IPS-NIHi7 (cell line): ENCODE data around the gene KMO.

Experiments
- DNase-seq: peaks from one replicate; pipeline ENCODE4 v3.0.0; 2012; ENCODE audit warnings: mixed read lengths; ENCODE audit errors: extremely low spot score

The KMO gene

DNA sequence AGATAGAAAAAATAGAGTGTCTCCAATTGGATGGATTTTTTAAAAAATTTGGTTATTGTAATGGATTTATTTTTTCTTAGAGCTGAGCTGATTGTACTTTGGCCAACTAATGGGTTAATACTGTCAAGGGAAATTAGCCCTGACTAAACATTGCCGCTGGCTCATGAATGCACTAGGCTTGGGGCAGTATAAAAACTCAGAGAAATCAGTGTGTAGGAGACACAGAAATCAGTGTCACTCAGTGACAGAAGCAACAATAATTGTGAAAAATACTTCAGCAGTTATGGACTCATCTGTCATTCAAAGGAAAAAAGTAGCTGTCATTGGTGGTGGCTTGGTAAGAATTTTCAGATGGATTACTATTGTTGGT, at the start of gene KMO:
Gene KMO, plus strand, starts transcription at position 217 of the 370 bp plus-strand sequence. Its CDS starts 67 bp downstream, at position 284.
- DNase-seq = no peak

DNA sequence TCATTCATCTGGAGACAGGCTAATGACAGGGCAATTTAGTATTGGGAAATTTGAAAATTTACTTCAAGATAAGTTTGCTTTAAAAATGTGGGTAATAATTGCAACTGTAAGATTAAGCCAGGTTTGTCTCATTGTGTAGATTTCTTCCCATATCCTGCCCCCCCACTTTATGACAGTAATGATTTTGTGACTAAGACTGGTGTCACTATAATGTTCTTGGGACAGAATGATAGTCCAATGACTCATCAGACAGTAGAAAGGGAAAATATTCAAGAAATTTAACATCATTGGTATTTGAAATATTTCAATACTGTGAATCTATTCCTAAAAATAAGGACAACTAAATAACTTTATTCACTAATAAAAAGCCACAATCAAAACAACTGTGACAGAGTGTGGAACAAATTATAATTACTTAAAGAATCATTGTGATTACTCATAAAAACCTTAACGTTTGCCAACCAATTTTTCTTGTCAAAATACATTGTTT, 49.4 kb upstream of the KMO start:
- DNase-seq = no peak

DNA sequence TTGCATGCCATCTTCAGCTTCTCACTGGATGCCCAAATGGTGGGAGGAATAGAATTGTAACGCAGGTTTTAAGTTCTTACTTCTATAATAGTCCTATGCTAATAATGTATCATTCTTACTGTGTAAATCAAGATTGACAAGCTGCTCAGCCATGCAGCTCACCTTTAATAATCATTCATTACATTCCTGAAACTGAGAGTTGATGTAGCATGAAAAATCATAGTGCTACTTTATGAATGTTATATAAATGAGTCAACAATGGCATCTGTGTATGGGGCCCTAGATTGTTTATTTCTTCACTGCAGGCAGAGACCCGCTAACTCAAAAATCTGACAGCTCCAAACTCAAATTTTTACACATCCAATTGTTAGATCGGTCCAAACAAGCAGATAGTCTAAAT, 47.0 kb upstream of the KMO start:
- DNase-seq = no peak

DNA sequence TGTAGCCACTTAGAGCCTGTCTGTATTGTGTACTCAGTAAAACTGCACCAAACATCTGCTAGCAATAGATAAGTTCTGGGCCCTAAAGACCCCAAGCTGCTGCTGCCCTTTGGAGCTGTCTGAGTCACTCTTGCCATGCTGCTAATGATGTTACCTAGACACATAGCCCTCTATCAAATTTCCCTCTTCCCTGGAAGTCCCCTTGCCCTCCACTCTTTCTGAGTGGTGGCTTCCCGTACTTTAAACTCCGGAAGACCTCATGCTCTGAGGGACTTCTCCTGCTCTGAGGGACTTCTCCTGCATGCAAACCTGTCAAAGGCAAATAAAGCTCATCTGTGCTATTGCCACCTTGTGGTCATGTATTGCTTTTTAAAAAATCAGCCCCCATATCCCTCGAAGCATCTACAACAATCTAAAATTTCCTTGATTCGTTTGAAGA, 46.6 kb upstream of the KMO start:
- peak; percentile 41 for DNase-seq

DNA sequence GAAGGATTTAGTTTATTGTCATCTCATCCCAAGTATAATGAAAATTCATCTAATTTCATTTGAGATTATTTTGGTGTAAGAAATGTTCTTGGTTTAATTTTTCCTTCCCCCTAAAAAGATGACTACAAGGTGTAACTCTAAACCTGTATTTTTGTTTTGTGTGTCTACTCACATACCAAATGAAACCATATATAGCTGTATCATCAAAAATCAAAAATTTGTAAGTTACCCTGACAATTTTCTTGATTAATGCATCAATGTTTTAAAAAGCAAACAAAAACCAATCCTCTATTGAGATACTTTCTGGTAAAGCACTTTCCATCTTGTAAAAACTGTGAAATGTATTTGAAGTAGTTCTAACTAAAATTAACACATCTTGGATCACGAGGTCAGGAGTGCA, 43.4 kb upstream of the KMO start:
- no peak for DNase-seq

DNA sequence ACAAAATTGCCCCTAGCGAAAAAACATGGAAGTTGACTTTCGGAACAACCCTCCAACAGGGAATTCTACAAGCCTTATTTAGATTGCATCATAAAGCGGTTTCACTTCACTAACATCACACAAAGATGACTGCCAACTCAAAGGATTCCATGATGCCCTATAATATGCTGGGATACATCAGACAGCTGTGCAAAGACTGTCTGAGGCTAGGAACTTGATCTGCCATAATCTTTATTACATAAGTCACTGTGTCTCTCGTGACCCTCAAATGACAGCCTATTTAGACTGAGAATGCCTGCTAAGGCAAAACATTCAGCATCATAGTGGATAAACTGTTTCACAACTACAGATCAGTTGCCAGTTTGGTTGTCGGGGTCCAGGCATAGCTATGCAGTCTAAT, 36.4 kb upstream of the KMO start:
- DNase-seq = no peak

DNA sequence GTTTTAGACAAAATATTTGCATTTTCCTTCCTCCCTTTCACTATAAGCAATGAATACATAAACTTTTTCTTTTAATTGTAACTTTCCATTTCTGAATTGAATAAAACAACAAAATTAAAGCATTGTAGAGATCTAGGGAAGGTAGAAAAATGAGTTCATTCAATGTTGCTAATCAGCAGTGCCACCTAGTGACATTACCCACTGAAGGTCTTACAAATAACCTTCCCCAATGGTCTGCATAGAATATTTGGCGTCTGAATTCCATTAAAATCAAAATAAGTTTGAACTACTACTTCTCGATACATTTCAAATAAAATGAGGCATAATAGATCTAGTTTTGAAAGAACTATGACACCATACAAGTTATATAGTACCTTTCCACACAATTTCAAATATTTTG, 32.3 kb upstream of the KMO start:
- peak; percentile 18 for DNase-seq

DNA sequence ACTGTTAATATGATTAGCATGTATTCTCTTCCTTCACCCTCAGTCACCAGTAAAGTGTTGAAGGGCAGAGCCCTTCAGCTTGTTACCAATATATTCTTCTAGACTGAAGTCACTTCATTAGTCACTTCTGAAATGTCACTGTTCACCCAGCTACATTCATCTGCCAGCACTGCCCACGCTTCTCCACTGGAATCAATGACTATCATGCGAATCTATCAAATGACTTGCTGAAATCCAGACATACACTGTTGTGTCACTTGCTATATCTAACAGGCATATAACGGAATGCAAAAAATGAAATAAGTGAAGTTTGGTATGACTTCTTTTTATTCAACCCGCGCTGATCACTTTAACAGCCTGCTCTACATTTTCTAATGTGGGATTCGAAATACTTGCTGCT, 28.7 kb upstream of the KMO start:
- DNase-seq = no peak

DNA sequence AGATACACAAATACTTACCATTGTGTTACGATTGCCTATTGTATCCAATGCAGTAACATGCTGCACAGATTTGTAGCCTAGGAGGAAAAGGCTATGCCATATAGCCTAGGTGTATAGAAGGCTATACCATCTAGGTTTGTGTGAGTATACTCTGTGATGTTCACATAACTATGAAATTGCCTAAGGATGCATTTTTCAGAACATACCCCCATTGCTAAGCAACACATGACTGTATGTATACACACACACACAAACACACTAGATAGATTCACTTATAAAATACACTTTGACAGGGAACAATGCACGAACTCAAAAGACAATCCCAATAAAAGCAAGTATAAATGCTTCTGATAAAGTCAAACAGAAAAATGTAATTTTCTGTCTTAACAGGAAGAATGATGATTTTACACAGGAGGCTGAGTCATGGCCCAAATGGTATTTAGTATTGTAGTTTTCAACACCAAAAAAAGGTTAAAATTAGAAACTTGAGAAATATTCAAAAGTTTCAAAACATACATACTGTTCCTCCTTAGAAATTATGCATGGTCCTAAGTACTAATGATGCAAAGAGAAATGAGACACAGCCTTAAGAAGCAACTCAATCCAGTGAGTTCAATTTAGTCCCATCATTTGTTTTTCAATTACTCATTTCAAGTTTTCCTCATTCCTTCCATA, 24.9 kb upstream of the KMO start:
- no peak for DNase-seq

DNA sequence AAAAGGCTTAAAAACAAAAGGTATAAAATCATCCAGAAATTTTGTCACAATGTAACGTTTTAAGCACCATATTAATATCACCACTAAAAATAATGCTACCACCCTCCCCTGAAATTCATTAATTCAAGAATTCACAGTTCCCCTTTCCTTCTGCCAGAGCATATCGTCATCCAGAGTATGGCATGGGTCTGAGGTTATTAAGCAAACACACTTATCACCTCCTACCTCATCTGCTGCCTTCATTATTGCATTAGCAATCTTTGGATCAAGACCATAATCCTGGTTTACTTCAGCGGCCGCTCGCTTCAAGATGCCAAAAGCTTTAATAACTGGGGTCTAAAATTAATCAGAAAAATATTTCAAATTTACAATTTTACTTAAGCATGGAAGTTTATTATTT, 18.8 kb upstream of the KMO start:
- no peak for DNase-seq

DNA sequence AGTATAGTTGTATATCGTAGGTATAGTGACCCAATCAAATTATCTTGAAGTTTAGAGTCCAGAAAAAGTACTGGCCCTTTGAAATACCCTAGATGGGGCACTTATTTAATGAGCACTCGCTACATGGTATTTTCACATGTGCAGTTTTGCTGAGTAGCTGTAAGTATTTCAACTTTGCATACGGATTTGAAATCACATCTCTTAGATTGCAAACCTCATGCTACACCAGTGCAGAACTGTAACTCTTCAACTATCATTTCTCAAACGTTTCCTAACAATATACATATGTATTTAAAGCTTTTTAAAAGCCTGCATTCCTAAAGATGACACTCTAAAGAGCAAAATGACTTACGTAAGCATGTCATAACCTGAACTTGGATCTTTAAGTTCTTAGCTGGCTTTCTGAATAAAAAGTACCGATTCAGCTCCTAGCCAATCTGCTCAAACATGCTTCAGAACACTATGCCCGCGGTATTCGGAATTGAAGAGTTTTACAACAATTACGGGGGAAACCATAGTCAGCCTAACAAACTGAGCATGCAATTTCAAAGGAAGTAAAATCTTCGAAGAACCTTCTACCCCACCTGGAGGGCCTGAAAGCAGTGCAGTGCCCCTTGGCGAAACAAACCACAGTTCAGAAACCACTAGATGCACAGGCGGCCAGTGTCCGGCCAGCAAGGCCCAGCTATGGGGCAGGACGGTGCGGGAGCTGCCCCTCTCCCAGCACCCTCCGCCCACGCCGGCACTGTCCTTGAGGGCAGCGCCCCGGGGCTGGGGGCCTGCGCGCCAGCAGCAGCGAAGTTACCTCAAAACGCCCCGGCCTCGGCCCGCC, 13.5 kb upstream of the KMO start:
- DNase-seq = peak; percentile 34

DNA sequence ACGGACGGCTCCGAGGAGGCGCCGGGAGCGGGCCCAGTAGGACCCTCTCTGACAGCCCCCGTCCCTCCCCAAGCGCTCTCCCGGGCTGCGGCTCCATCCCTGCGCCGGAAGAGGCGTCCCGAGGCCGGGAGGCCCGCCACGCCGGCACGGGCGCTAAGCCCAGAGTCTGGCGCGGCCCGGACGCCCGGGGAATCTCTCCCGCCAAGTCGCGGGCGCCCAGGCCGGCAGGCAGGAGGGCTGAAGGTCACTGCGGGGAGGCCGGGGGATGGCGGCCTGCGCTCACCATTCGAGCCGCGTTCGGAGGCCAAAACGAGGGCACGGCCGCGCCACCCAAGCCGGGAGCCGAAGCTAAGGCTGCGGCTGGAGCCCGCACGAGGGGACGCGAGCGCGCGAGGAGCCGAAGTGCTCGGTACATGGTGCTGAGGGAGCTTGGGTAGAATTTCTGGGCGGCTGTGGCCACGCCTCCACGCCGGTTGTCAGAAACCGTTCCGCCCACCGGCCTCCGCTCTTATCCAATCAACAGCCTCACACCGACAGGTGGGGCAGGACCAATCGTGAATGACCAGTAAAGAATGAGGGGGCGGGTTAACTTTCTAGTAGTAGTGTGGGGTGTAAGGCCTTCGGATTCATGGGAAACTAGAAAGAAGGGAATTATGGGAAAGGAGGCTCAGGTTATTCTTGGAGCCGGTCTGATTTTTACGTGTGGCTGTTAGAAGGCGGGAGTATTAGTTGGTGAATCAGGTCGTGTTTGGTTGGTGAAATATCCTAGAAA, 12.7 kb upstream of the KMO start, which contains the start of gene FH:
Gene FH, minus strand, starts transcription at position 448 of the 772 bp plus-strand sequence. Its CDS starts 33 bp downstream, at position 415.
- DNase-seq = peak; percentile 94

DNA sequence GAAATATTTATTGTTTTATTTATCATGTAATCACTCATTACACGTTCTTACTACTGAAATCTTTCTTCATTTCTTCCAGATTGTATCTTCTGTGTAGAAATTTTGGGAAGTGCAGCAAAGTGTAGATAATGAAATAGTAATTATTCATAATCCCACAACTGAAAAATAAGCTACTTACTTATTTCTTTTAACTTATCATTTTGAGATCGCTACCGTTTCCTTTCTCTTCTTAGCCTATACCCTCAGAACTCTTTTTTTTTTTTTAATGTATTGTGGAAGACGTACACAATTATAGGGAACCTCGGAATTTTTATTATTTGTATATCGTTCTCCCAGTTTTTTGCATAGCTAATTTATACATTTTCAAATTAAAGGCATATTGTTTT, 12.1 kb upstream of the KMO start:
- DNase-seq = no peak

DNA sequence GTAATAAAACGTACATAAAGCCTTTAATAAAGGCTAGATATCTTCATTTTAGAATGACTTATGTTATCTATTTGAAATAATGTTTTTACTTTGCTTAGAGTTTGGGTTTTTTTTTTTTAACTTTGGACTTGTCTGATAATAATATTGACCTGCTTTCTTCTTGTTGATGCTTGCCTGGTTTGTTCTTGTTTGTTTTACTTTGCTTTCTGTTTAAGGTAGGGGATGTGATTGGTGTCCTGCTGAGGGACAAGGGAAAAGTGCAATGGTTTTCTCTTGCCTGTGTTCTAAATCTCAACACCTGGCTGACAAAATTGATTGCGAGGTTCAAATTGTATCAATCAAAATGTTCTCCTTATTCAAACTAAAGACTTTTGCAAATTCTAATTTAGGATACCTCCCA, 10.5 kb upstream of the KMO start:
- DNase-seq = no peak

DNA sequence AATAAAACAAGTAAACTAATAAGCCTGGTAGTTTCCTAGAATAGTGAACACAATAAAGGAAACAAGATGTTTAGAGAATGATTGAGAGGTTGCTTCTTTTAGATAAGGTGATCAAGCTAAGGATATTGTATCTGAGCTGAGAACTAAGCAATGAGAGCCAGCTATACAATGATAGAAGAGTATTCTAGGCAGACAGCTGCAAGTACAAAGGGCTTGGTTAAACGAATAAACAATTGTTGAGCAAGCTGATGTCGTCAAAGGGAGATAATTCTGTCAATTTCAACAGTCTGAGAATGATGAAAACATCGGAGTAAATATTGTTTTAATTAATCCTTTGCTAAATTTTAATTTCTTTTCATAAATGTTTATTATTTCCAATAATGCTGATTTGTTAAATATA, 7.2 kb upstream of the KMO start:
- no peak for DNase-seq

DNA sequence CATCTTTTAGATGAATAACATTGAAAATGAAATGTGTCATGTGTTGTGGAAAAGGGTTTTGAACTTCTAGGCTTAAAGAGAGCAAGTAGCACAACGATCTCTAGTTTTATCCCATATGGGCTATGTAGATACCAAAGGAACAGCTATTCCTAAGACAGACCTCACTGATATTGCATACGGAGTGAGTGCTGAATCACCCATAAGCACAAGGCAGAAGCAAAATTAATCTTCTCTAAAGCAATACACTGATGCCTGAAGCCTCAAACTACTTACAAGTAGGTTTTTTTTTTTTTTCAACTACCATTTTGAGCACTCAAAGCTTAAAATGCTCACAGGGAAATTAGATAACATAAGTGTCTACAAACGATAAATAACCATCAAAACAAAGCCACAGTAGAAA, 5.0 kb upstream of the KMO start:
- no peak for DNase-seq

DNA sequence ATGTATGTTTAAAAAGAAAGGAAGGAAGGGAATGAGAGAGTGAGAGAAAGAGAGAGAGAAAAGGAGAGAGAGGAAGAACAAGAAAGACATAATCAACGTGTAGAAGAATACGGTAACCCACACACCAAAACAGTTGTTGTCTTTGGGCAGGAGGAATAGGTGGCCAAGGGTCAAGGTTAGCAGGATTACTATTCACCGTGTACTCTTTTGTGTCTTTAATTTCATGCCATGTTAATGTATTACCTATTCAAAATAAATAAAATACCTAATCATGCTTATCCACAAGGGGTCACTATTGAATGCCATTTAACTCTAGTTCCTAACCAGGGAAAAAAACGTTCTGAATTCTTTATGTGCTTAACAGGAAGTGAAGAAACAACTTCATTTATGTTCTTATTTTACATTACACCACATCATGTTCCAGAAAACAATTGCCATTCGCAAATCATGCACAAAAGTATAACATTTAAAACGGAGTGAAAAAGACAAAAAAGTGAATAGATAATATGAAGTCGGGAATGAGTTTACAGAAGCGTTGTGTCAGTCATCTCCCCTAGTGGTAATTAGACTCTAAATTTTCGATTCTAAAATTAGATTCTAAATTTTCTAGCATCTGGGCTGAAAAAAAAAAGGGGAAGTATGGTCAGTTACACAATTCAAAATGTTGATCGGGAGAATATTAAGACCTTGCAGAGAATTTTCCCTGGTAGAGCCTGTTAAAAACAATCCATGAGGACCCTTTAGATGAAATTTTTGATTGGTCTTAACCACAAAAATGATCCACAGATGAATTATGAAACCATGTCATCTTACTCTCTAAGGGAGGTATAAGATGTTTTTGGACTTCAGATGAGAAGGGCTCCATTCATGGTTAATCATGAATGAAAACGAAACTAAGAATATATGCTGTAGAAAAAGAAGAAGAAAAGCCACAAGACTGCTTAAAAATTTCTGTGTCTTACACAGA, 700 bp upstream of the KMO start:
- peak; percentile 16 for DNase-seq

DNA sequence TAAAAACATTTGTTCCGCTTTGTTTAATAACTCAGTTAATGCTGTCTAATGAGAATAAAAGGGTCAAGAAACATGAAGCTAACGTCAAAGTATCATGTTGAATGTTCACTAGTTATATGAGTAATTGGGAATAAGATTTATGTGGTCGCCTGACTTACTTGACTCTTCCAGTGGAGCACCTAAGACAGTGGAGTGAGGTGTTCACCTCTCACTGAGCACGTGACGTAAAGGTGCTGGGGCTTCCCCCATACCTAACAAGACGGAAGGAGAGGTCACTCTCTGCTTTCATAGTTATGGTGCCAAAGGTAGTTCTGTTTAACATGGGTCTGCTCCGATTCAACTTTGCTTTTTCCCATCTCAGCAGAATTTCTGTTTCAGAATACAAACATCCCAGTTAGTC, 686 bp downstream of the KMO start:
- no peak for DNase-seq

DNA sequence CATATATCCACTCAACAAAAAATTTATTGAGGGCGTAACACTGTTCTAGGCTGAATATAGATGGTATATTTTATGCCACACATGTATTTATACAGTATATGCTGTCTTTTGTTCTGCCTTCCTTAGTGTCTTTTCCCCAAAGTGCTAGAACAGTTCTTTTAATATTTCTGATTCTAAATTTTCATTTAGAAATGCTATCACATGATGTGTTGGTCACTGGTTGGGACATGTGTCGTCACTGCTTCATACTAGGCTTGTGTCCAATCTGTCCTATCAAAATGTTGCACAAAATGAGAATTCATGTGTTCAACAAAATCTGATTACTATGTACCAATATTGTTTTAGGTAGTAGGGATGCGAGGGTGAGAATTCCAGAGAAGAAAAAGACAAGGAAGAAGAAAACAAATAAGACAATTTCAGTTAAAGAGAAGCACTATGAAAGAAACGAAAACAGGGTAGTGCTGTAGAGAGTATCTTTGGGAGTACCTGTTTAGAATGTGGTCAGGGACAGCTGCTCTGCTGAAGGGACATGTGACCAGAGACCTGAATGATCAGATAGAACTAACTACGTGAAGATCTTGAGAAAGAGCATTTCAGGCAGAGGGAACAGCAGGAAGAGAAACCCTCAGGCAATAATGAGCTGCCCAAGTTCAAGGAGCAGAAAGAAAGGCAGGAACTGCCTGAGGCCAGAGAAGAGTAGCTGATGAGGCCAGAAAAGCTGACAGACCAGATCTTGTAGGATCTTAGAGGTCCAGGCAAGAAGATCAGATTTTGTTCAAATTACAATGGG, 1.3 kb downstream of the KMO start:
- peak; percentile 9 for DNase-seq

DNA sequence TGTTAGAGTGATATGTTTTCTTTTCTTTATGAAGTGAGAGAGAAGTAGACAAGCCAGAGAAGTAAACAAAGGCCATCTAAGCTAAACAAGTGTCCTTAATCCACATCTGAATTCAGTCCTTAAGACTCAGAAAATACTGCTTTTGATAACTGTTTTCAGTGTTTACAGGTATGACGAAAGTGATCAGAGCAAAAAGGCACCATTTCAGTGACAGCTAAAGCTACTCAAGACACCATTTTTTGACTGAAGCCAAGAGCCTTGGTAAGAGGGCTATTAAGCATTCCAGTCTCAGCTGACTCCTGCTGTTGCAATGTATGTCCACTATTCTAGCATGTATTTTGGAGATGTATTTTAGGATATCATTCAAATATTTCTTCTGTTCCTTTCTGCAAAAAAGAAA, 4.1 kb downstream of the KMO start:
- no peak for DNase-seq
